HL-60/S4 treated with phorbol 12-myristate 13-acetate at 8.2 ng/mL for 4 days and 3 days (cell line): ENCODE measurements around the gene PDE4B.
"Not testable (repeated sequence)": the region's sequence is repeated elsewhere in the genome, so short reads cannot be mapped to it uniquely, and the experiment has no call there.

Experiments used
- in situ Hi-C: fragments of 300-500 bp; cut with MboI; formaldehyde crosslinking; loops from 2 replicates; pipeline ENCODE4 v1.15.0; 2022; ENCODE audit warnings: low sequenced_read_pairs

The PDE4B gene

GRCh38 chr1:66043186-66043585 is 250.5 kb downstream of the PDE4B start:
- in situ Hi-C loops, result no loop called here

- in situ Hi-C loops, result no loop called here
Observed at GRCh38 chr1:66044912-66045311, 252.2 kb downstream of the PDE4B start.

GRCh38 chr1:66046415-66046814 is 253.7 kb downstream of the PDE4B start:
- in situ Hi-C loops, result no loop called here

- in situ Hi-C loops, result no loop called here
Observed at GRCh38 chr1:66048011-66048410, 255.3 kb downstream of the PDE4B start.

- in situ Hi-C loops, result no loop called here
Observed at GRCh38 chr1:66050123-66050522, 257.4 kb downstream of the PDE4B start.

- in situ Hi-C loops, result no loop called here
Observed at GRCh38 chr1:66050633-66051032, 257.9 kb downstream of the PDE4B start.

GRCh38 chr1:66055092-66055491 is 262.4 kb downstream of the PDE4B start:
- in situ Hi-C loops, result no loop called here

- in situ Hi-C loops, result not testable (repeated sequence)
Observed at GRCh38 chr1:66057448-66057847, 264.8 kb downstream of the PDE4B start.

GRCh38 chr1:66058558-66058957 is 265.9 kb downstream of the PDE4B start:
- in situ Hi-C loops, result no loop called here

GRCh38 chr1:66067219-66067618 is 274.5 kb downstream of the PDE4B start:
- in situ Hi-C loops, result not testable (repeated sequence)

- in situ Hi-C loops, result no loop called here
Observed at GRCh38 chr1:66069976-66070876, 277.5 kb downstream of the PDE4B start.

- in situ Hi-C loops, result no loop called here
Observed at GRCh38 chr1:66073388-66073787, 280.7 kb downstream of the PDE4B start.

GRCh38 chr1:66074147-66074546 is 281.5 kb downstream of the PDE4B start:
- in situ Hi-C loops, result no loop called here

- in situ Hi-C loops, result no loop called here
Observed at GRCh38 chr1:66078412-66078811, 285.7 kb downstream of the PDE4B start.

- in situ Hi-C loops, result no loop called here
Observed at GRCh38 chr1:66083003-66083402, 290.3 kb downstream of the PDE4B start.

GRCh38 chr1:66084442-66084841 is 291.7 kb downstream of the PDE4B start:
- in situ Hi-C loops, result no loop called here

GRCh38 chr1:66085600-66085999 is 292.9 kb downstream of the PDE4B start:
- in situ Hi-C loops, result no loop called here

- in situ Hi-C loops, result no loop called here
Observed at GRCh38 chr1:66088787-66089186, 296.1 kb downstream of the PDE4B start.

- in situ Hi-C loops, result no loop called here
Observed at GRCh38 chr1:66090859-66091457, 298.3 kb downstream of the PDE4B start.

GRCh38 chr1:66095190-66095589 is 302.5 kb downstream of the PDE4B start:
- in situ Hi-C loops, result no loop called here

GRCh38 chr1:66100959-66101358 is 308.3 kb downstream of the PDE4B start:
- in situ Hi-C loops, result not testable (repeated sequence)

- in situ Hi-C loops, result not testable (repeated sequence)
Observed at GRCh38 chr1:66104076-66104475, 311.4 kb downstream of the PDE4B start.
